Measurements from ENCODE around the gene OR6C74. TPM values are rescaled to one million over a fixed set of nuclear protein-coding genes. Genes with fewer than 3 reads are reported as not detected.

The OR6C74 gene
- total RNA-seq, 1 donor from 2014 or later, result not detected

- Mint-ChIP-seq H3K4me3 (ENCODE audit: unreplicated experiment) (no peak overlapping the region), H3K9me3 (ENCODE audit: unreplicated experiment) (peaks cover 4% of the 10 kb centered on the region), H3K27ac (ENCODE audit: unreplicated experiment) (no peak overlapping the region), H3K4me1 (ENCODE audit: low read depth, unreplicated experiment) (peaks cover 7% of the 10 kb centered on the region), H3K36me3 (ENCODE audit: low read depth, unreplicated experiment) (no peaks in the 10 kb centered on the region), H3K27me3 (ENCODE audit: low read depth, unreplicated experiment) (no peaks in the 10 kb centered on the region)
- Histone ChIP-seq H3K36me3 (ENCODE audit: insufficient read depth, low read length) (no peaks in the 10 kb centered on the region), H3K79me2 (ENCODE audit: insufficient read depth, low read length) (no peaks in the 10 kb centered on the region), H3K4me3 (ENCODE audit: insufficient read depth, low read depth, low read length) (no peak overlapping the region), H4K20me1 (ENCODE audit: insufficient read depth, low read length) (no peaks in the 10 kb centered on the region), H2AFZ (ENCODE audit: low read depth, low read length) (no peak overlapping the region), H3K27ac (ENCODE audit: low read depth, low read length) (no peak overlapping the region), H3K4me1 (ENCODE audit: insufficient read depth, low read length) (no peaks in the 10 kb centered on the region), H3K9me3 (ENCODE audit: insufficient read depth, low read depth, low read length) (no peaks in the 10 kb centered on the region), H3K27me3 (ENCODE audit: insufficient read depth, low read length) (no peaks in the 10 kb centered on the region), H3K4me2 (ENCODE audit: low read length) (no peak overlapping the region), H3K9ac (ENCODE audit: low read length) (no peak overlapping the region)
- no peak for DNase-seq (ENCODE audit: low read depth)
- no peak for FAIRE-seq
- TF ChIP-seq CTCF (IDR thresholded peaks at IDR 0.05; ENCODE audit: insufficient read depth, low read depth, low read length) (no peak), EZH2 (IDR thresholded peaks at IDR 0.05; ENCODE audit: insufficient read depth, low read length) (no peak)
Measured at GRCh38 chr12:55280991-55281390, 36.6 kb downstream of the OR6C74 start.

GRCh38 chr12:55289999-55290398, 45.6 kb downstream of the OR6C74 start:
- Mint-ChIP-seq H3K36me3 (ENCODE audit: low read depth, unreplicated experiment) (no peaks in the 10 kb centered on the region), H3K4me3 (ENCODE audit: unreplicated experiment) (no peak overlapping the region), H3K27ac (ENCODE audit: unreplicated experiment) (no peak overlapping the region), H3K27me3 (ENCODE audit: low read depth, unreplicated experiment) (no peaks in the 10 kb centered on the region), H3K4me1 (ENCODE audit: low read depth, unreplicated experiment) (no peaks in the 10 kb centered on the region), H3K9me3 (ENCODE audit: unreplicated experiment) (no peaks in the 10 kb centered on the region)
- Histone ChIP-seq H3K4me2 (ENCODE audit: low read length) (no peak overlapping the region), H3K27ac (ENCODE audit: low read depth, low read length) (no peak overlapping the region), H3K4me3 (ENCODE audit: insufficient read depth, low read depth, low read length) (no peak overlapping the region), H3K9ac (ENCODE audit: low read length) (no peak overlapping the region), H3K79me2 (ENCODE audit: insufficient read depth, low read length) (no peaks in the 10 kb centered on the region), H3K4me1 (ENCODE audit: insufficient read depth, low read length) (no peaks in the 10 kb centered on the region), H3K36me3 (ENCODE audit: insufficient read depth, low read length) (no peaks in the 10 kb centered on the region), H3K9me3 (ENCODE audit: insufficient read depth, low read depth, low read length) (no peaks in the 10 kb centered on the region), H2AFZ (ENCODE audit: low read depth, low read length) (no peak overlapping the region), H3K27me3 (ENCODE audit: insufficient read depth, low read length) (no peaks in the 10 kb centered on the region), H4K20me1 (ENCODE audit: insufficient read depth, low read length) (no peaks in the 10 kb centered on the region)
- no peak for TF ChIP-seq CTCF (IDR thresholded peaks at IDR 0.05; ENCODE audit: insufficient read depth, low read depth, low read length)
- no peak for TF ChIP-seq EZH2 (IDR thresholded peaks at IDR 0.05; ENCODE audit: insufficient read depth, low read length)
- no peak for DNase-seq (ENCODE audit: low read depth)
- FAIRE-seq, result no peak

Other genes with a start within 250 kb of the OR6C74 start
- not detected in 2 replicates for gene NEUROD4, start 224.6 kb upstream of the OR6C74 start, total RNA-seq
- gene OR9K2, start 118.2 kb upstream of the OR6C74 start, total RNA-seq, result not detected in 2 replicates
- not detected in 2 replicates for gene OR10A7, start 23.6 kb upstream of the OR6C74 start, total RNA-seq
- not detected in 2 replicates for gene OR6C6, start 52.0 kb downstream of the OR6C74 start, total RNA-seq
- not detected in 2 replicates for gene OR6C1, start 69.7 kb downstream of the OR6C74 start, total RNA-seq
- not detected in 2 replicates for gene OR6C3, start 86.1 kb downstream of the OR6C74 start, total RNA-seq
- not detected in 2 replicates for gene OR6C75, start 118.4 kb downstream of the OR6C74 start, total RNA-seq
- gene OR6C65, start 155.9 kb downstream of the OR6C74 start, total RNA-seq, result not detected in 2 replicates
- not detected in 2 replicates for gene OR6C76, start 181.6 kb downstream of the OR6C74 start, total RNA-seq
- not detected in 2 replicates for gene OR6C2, start 199.5 kb downstream of the OR6C74 start, total RNA-seq
- gene OR6C70, start 225.5 kb downstream of the OR6C74 start, total RNA-seq, result not detected in 2 replicates
- not detected in 2 replicates for gene OR6C68, start 247.8 kb downstream of the OR6C74 start, total RNA-seq

Data from astrocyte (in vitro differentiated cells and primary cell).